B cell (primary cell): ENCODE results near the gene POLN. TPM values are rescaled to one million over a fixed set of nuclear protein-coding genes. Genes with fewer than 3 reads are reported as not detected.

Source experiments
- ATAC-seq: fragments of 200-7000 bp; cut with Tn5 transposase; one replicate; pipeline ENCODE4 v1.10.0; 2021; ENCODE audit warnings: low read depth, mild to moderate bottlenecking, moderate number of reproducible peaks, moderate library complexity
- CTCF ChIA-PET: fragments of 350-600 bp; sonication (Branson Sonifier 250); formaldehyde crosslinking; loops from one replicate; lab custom pipeline; 2021; ENCODE audit warnings: antibody characterized with exemption, inconsistent platforms; lab: Charles Lee
- POLR2A ChIA-PET: fragments of 350-600 bp; sonication (Branson Sonifier 250); formaldehyde crosslinking; loops from one replicate; lab custom pipeline; 2021; ENCODE audit warnings: antibody characterized with exemption; lab: Charles Lee
- DNase-seq: peaks from one replicate; pipeline ENCODE4 v3.0.0; 2013
- H2AFZ ChIP-seq: 2 replicates; pipeline ENCODE4 v1.6.1; 2012; ENCODE audit warnings: mild to moderate bottlenecking, low read depth, low read length; ENCODE audit not compliant: insufficient read depth, poor library complexity, severe bottlenecking
- H3K27ac ChIP-seq, 2 donors: 1 replicate in 1 of 2; 2 replicates in 1 of 2; pipeline ENCODE4 v1.5.1; 2012 to 2013; ENCODE audit warnings: low read length in 2 of 2, mild to moderate bottlenecking in 2 of 2, moderate library complexity in 1 of 2
- H3K27me3 ChIP-seq, 4 experiments: fragments of 200-600 bp in 1 of 4; sonication (generic) in 1 of 4; replicated peaks in 1 of 4; 1 replicate in 2 of 4; 2 replicates in 2 of 4; pipeline versions ENCODE4 v1.6.1 to v1.7.0; 2013 to 2016; ENCODE audit warnings: low read length in 3 of 4, mild to moderate bottlenecking in 2 of 4, mixed read lengths in 1 of 4, moderate library complexity in 1 of 4; ENCODE audit not compliant: insufficient read depth in 4 of 4, control insufficient read depth in 3 of 4; ENCODE audit errors: control extremely low read depth in 1 of 4
- H3K36me3 ChIP-seq, 2 experiments: replicated peaks in 1 of 2; 1 replicate in 1 of 2; 2 replicates in 1 of 2; pipeline versions ENCODE4 v1.6.1 to v1.7.1; 2013; ENCODE audit warnings: low read length in 1 of 2; ENCODE audit not compliant: insufficient read depth in 2 of 2, control insufficient read depth in 1 of 2; ENCODE audit errors: control extremely low read depth in 1 of 2, extremely low read depth in 1 of 2
- H3K4me1 ChIP-seq, 2 donors: fragments of 200-600 bp in 1 of 2; sonication (generic) in 1 of 2; 1 replicate in 1 of 2; 2 replicates in 1 of 2; pipeline versions ENCODE4 v1.5.1 to v1.6.1; 2013 to 2017; ENCODE audit warnings: low read length in 2 of 2; ENCODE audit not compliant: control insufficient read depth in 2 of 2, insufficient read depth in 2 of 2
- H3K4me2 ChIP-seq: replicated peaks from 2 replicates; pipeline ENCODE3; 2012; ENCODE audit warnings: mild to moderate bottlenecking, low read depth, low read length; ENCODE audit not compliant: poor library complexity, severe bottlenecking
- H3K4me3 ChIP-seq, 5 experiments: fragments of 200-600 bp in 1 of 5; sonication (generic) in 1 of 5; 1 replicate in 3 of 5; 2 replicates in 2 of 5; pipeline versions ENCODE4 v1.5.1 to v1.7.0; 2011 to 2016; ENCODE audit warnings: low read length in 4 of 5, mild to moderate bottlenecking in 4 of 5, low read depth in 2 of 5, control low read depth in 1 of 5, moderate library complexity in 1 of 5; ENCODE audit not compliant: insufficient read depth in 1 of 5; ENCODE audit errors: control extremely low read depth in 1 of 5, extremely low read depth in 1 of 5
- H3K79me2 ChIP-seq: fragments of 200-600 bp; sonication (generic); one replicate; pipeline ENCODE4 v1.6.0; 2016; ENCODE audit warnings: low read length; ENCODE audit not compliant: control insufficient read depth, insufficient read depth
- H3K9ac ChIP-seq: fragments of 200-600 bp; sonication (generic); 2 replicates; pipeline ENCODE4 v1.6.1; 2017; ENCODE audit warnings: mild to moderate bottlenecking, low read length, moderate library complexity
- H3K9me3 ChIP-seq, 3 donors: one replicate each; pipeline versions ENCODE4 v1.6.1 to v1.7.1; 2013; ENCODE audit warnings: low read length in 2 of 3; ENCODE audit not compliant: control insufficient read depth in 2 of 3, insufficient read depth in 1 of 3; ENCODE audit errors: control extremely low read depth in 1 of 3
- H4K20me1 ChIP-seq: 2 replicates; pipeline ENCODE4 v1.6.0; 2012; ENCODE audit warnings: mild to moderate bottlenecking, low read length; ENCODE audit not compliant: insufficient read depth, control insufficient read depth, poor library complexity, severe bottlenecking
- H3K27ac Mint-ChIP-seq: one replicate; pipeline ENCODE4 v1.8.0; 2021; ENCODE audit warnings: mixed read lengths
- H3K27me3 Mint-ChIP-seq: one replicate; pipeline ENCODE4 v1.8.0; 2021; ENCODE audit warnings: mixed read lengths
- H3K4me1 Mint-ChIP-seq: one replicate; pipeline ENCODE4 v1.8.0; 2021; ENCODE audit warnings: mixed read lengths
- H3K4me3 Mint-ChIP-seq: one replicate; pipeline ENCODE4 v1.8.0; 2021; ENCODE audit warnings: mixed read lengths
- H3K9me3 Mint-ChIP-seq: one replicate; pipeline ENCODE4 v1.8.0; 2022; ENCODE audit warnings: mixed read lengths; ENCODE audit not compliant: insufficient read depth
- CTCF ChIP-seq: fragments of 200-600 bp; IDR thresholded peaks from one replicate; pipeline ENCODE4 v1.8.0; 2022; ENCODE audit warnings: antibody characterized with exemption, mild to moderate bottlenecking
- EZH2 ChIP-seq: IDR thresholded peaks from 2 replicates; pipeline ENCODE4 v1.6.1; 2012; ENCODE audit warnings: borderline replicate concordance, low read depth, mild to moderate bottlenecking, moderate library complexity, low read length; ENCODE audit not compliant: insufficient read depth, poor library complexity, severe bottlenecking
- WGBS: methylation state at CpG from one replicate; pipeline ENCODE4 v1.1.5; 2013; ENCODE audit warnings: missing lambda C conversion rate; ENCODE audit not compliant: insufficient coverage; 5-methylcytosine and 5-hydroxymethylcytosine counted together
- intact Hi-C: fragments of 100-400 bp; cut with micrococcal nuclease; formaldehyde crosslinking; loops from one replicate; pipeline ENCODE4 v1.10.0; 2022
- polyA plus RNA-seq: library from polyadenylated mRNA; depleted of rRNA; stranded (reverse); fragments of >200 nt; gene quantifications from 2 replicates; pipeline ENCODE4 v1.2.3, GENCODE V29; 2012
- total RNA-seq, 2 donors: library from RNA; stranded (reverse); fragments of 120-200 nt in 1 of 2; gene quantifications; 1 replicate in 1 of 2; 2 replicates in 1 of 2; pipeline versions ENCODE4 v1.2.3 to v1.2.4, GENCODE V29; 2013 to 2022

Gene POLN
- total and polyA plus RNA-seq, 2 donors (not counting 1 experiment from before 2014, with no cell fraction given): 0.73 to 1.5 TPM

GRCh38 chr4:2065106-2065930 is 176.6 kb downstream of the POLN start:
- Histone ChIP-seq H2AFZ (no peak overlapping the region), H3K36me3 (no peaks in the 10 kb centered on the region), H3K27me3 (peaks cover 0 to 2% (median 0%) of the 10 kb centered on the region in 4 experiments), H3K9me3 (no peaks in the 10 kb centered on the region), H3K4me1 (no peaks in the 10 kb centered on the region), H3K9ac (no peak overlapping the region), H4K20me1 (no peaks in the 10 kb centered on the region), H3K4me2 (no peak overlapping the region), H3K27ac (no peak overlapping the region), H3K4me3 (no peak overlapping the region), H3K79me2 (no peaks in the 10 kb centered on the region)
- no peaks in the 10 kb centered on the region for H3K9me3 Mint-ChIP-seq
- H3K27me3 Mint-ChIP-seq: no peaks in the 10 kb centered on the region
- DNase-seq (no peak), ATAC-seq (no peak)
- H3K4me3 Mint-ChIP-seq: no peak overlapping the region
- no peaks in the 10 kb centered on the region for H3K4me1 Mint-ChIP-seq
- intact Hi-C loops: no loop called here
- H3K27ac Mint-ChIP-seq: no peak overlapping the region
- ChIA-PET POLR2A (no interaction called here), CTCF (no interaction called here)
- TF ChIP-seq CTCF (no peak), EZH2 (no peak)
- 89% methylated on average over 19 of the region's 24 CpGs for WGBS

GRCh38 chr4:2064276-2064991 is 177.5 kb downstream of the POLN start:
- Histone ChIP-seq H3K27me3 (peaks cover 0 to 6% (median 0%) of the 10 kb centered on the region in 4 experiments), H3K9ac (no peak overlapping the region), H3K27ac (no peak overlapping the region), H3K79me2 (no peaks in the 10 kb centered on the region), H3K36me3 (no peaks in the 10 kb centered on the region), H3K4me3 (no peak overlapping the region), H4K20me1 (no peaks in the 10 kb centered on the region), H3K4me2 (no peak overlapping the region), H3K9me3 (no peaks in the 10 kb centered on the region), H2AFZ (no peak overlapping the region), H3K4me1 (no peaks in the 10 kb centered on the region)
- no peaks in the 10 kb centered on the region for H3K9me3 Mint-ChIP-seq
- DNase-seq: no peak
- ChIA-PET CTCF (no interaction called here), POLR2A (no interaction called here)
- H3K27me3 Mint-ChIP-seq: no peaks in the 10 kb centered on the region
- intact Hi-C loops: no loop called here
- 94% methylated on average over 38 of the region's 40 CpGs for WGBS
- ATAC-seq: no peak
- H3K4me1 Mint-ChIP-seq: no peaks in the 10 kb centered on the region
- TF ChIP-seq CTCF: no peak
- no peak for TF ChIP-seq EZH2
- H3K4me3 Mint-ChIP-seq: no peak overlapping the region
- H3K27ac Mint-ChIP-seq: no peak overlapping the region
